ENCODE results near the gene ECHDC3.

Gene ECHDC3

GRCh38 chr10:11745045-11745444 is 2.9 kb downstream of the ECHDC3 start:
- Histone ChIP-seq H3F3A (ENCODE audit: control insufficient read depth, insufficient read depth) (no peaks in the 10 kb centered on the region), H4K20me1 (ENCODE audit: control insufficient read depth, insufficient read depth, low read depth, low read length) (no peaks in the 10 kb centered on the region), H3K9me2 (replicated peaks; ENCODE audit: control insufficient read depth, low read length) (no peaks in the 10 kb centered on the region), H3K36me3 (ENCODE audit: control insufficient read depth, low read length) (no peaks in the 10 kb centered on the region), H3K79me2 (ENCODE audit: control insufficient read depth, low read length) (no peaks in the 10 kb centered on the region), H3K4me1 (ENCODE audit: control insufficient read depth, low read length) (peaks cover 4% of the 10 kb centered on the region), H3K4me2 (ENCODE audit: low read length) (no peak overlapping the region), H3K27me3 (ENCODE audit: control insufficient read depth, low read length) (peaks cover 3% of the 10 kb centered on the region; the same call in 1 of the 2 replicates), H3K27ac (ENCODE audit: low read depth, low read length) (no peak overlapping the region), H3K4me3 (ENCODE audit: low read length) (no peak overlapping the region), H3K9me3 (ENCODE audit: control insufficient read depth, insufficient read depth, low read length) (no peaks in the 10 kb centered on the region)
- TF ChIP-seq, protein P1, sequence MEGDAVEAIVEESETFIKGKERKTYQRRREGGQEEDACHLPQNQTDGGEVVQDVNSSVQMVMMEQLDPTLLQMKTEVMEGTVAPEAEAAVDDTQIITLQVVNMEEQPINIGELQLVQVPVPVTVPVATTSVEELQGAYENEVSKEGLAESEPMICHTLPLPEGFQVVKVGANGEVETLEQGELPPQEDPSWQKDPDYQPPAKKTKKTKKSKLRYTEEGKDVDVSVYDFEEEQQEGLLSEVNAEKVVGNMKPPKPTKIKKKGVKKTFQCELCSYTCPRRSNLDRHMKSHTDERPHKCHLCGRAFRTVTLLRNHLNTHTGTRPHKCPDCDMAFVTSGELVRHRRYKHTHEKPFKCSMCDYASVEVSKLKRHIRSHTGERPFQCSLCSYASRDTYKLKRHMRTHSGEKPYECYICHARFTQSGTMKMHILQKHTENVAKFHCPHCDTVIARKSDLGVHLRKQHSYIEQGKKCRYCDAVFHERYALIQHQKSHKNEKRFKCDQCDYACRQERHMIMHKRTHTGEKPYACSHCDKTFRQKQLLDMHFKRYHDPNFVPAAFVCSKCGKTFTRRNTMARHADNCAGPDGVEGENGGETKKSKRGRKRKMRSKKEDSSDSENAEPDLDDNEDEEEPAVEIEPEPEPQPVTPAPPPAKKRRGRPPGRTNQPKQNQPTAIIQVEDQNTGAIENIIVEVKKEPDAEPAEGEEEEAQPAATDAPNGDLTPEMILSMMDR (IDR thresholded peaks at IDR 0.05; ENCODE audit: low read depth, low read length, poor library complexity, severe bottlenecking), result no peak
- no peak for TF ChIP-seq EZH2phosphoT487 (IDR thresholded peaks at IDR 0.05; ENCODE audit: borderline replicate concordance, low read length)

GRCh38 chr10:11746883-11747539 is 4.8 kb downstream of the ECHDC3 start:
- TF ChIP-seq, protein P1 (IDR thresholded peaks at IDR 0.05; ENCODE audit: low read depth, low read length, poor library complexity, severe bottlenecking), result no peak
- TF ChIP-seq EZH2phosphoT487 (IDR thresholded peaks at IDR 0.05; ENCODE audit: borderline replicate concordance, low read length), result no peak
- Histone ChIP-seq H3F3A (ENCODE audit: control insufficient read depth, insufficient read depth) (no peaks in the 10 kb centered on the region), H3K27me3 (ENCODE audit: control insufficient read depth, low read length) (peaks cover 3% of the 10 kb centered on the region; the same call in 1 of the 2 replicates), H3K9me2 (replicated peaks; ENCODE audit: control insufficient read depth, low read length) (no peaks in the 10 kb centered on the region), H3K4me2 (ENCODE audit: low read length) (no peak overlapping the region), H4K20me1 (ENCODE audit: control insufficient read depth, insufficient read depth, low read depth, low read length) (no peaks in the 10 kb centered on the region), H3K4me1 (ENCODE audit: control insufficient read depth, low read length) (peaks cover under 1% of the 10 kb centered on the region; the same call in 1 of the 2 replicates), H3K36me3 (ENCODE audit: control insufficient read depth, low read length) (no peaks in the 10 kb centered on the region), H3K79me2 (ENCODE audit: control insufficient read depth, low read length) (no peaks in the 10 kb centered on the region), H3K27ac (ENCODE audit: low read depth, low read length) (no peak overlapping the region), H3K4me3 (ENCODE audit: low read length) (no peak overlapping the region), H3K9me3 (ENCODE audit: control insufficient read depth, insufficient read depth, low read length) (no peaks in the 10 kb centered on the region)

- Histone ChIP-seq H3K36me3 (ENCODE audit: control insufficient read depth, low read length) (no peaks in the 10 kb centered on the region), H3K4me3 (ENCODE audit: low read length) (no peak overlapping the region), H3K9me2 (replicated peaks; ENCODE audit: control insufficient read depth, low read length) (no peaks in the 10 kb centered on the region), H4K20me1 (ENCODE audit: control insufficient read depth, insufficient read depth, low read depth, low read length) (no peaks in the 10 kb centered on the region), H3K4me1 (ENCODE audit: control insufficient read depth, low read length) (no peaks in the 10 kb centered on the region), H3F3A (ENCODE audit: control insufficient read depth, insufficient read depth) (no peaks in the 10 kb centered on the region), H3K9me3 (ENCODE audit: control insufficient read depth, insufficient read depth, low read length) (no peaks in the 10 kb centered on the region), H3K79me2 (ENCODE audit: control insufficient read depth, low read length) (no peaks in the 10 kb centered on the region), H3K27ac (ENCODE audit: low read depth, low read length) (no peak overlapping the region), H3K27me3 (ENCODE audit: control insufficient read depth, low read length) (peaks cover 3% of the 10 kb centered on the region; the same call in 1 of the 2 replicates), H3K4me2 (ENCODE audit: low read length) (no peak overlapping the region)
- TF ChIP-seq EZH2phosphoT487 (IDR thresholded peaks at IDR 0.05; ENCODE audit: borderline replicate concordance, low read length), result no peak
- TF ChIP-seq, protein P1 (IDR thresholded peaks at IDR 0.05; ENCODE audit: low read depth, low read length, poor library complexity, severe bottlenecking), result no peak
Measured at GRCh38 chr10:11748866-11749265, 6.7 kb downstream of the ECHDC3 start.
